ENCODE measurements around the gene SPTBN1. TPM values are rescaled to one million over a fixed set of nuclear protein-coding genes. Genes with fewer than 3 reads are reported as not detected.

The SPTBN1 gene
- total and polyA plus RNA-seq, 3 donors from 2014 or later, result 143 to 366 (median 278) TPM

DNA sequence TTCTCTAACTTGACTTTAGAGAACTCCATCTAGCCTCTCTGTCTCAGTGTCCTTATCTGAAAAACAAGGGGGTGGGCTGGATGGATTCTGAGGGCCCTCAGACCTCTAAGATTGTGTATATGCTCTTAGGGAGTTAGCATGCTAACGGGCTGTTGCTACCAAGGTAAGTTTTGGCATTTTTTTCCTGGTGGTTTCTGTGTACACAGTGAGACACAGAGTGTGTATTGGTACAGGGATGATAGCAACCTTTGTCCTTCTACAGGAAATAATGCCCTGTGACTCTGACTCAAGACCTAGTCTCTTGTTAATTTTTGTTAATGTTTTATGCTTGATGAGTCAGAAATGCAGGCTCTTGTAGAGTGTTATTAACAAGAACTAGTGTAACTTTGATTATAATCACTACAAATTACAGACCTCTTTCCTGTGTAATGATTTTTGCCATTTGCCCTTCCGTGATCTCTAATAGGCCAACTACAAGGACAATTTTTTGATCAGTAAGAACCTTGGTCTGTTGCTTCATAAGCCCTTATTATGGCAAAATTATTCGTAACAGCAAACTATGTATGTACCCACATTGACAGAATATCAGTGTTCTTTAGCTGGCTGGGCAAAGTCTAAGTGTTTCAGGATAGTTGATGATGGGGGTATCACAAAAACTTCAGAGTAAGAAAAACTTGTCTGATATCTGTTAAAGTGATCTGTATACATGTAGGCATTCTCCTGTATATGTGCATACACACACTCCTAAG lies 89.7 kb downstream of the SPTBN1 start:
- no peak for DNase-seq
- no peak overlapping the region for H3K27ac ChIP-seq
- WGBS, 2 donors, result 83 to 84% methylated on average over 3 of the region's 3 CpGs
- no peak overlapping the region for H3K4me3 ChIP-seq
- peaks cover 17% of the 10 kb centered on the region for H3K4me1 ChIP-seq
- no peaks in the 10 kb centered on the region for H3K9me3 ChIP-seq
- intact Hi-C loops (cut with DNase I; ENCODE audit: low total_unique reads), result no loop called here
- H3K27me3 ChIP-seq, result no peaks in the 10 kb centered on the region
- H3K36me3 ChIP-seq (ENCODE audit: low read depth, missing control alignments), result no peaks in the 10 kb centered on the region
- TF ChIP-seq CTCF (IDR thresholded peaks at IDR 0.05), result no peak
- no peak for TF ChIP-seq POLR2A (IDR thresholded peaks at IDR 0.05)

DNA sequence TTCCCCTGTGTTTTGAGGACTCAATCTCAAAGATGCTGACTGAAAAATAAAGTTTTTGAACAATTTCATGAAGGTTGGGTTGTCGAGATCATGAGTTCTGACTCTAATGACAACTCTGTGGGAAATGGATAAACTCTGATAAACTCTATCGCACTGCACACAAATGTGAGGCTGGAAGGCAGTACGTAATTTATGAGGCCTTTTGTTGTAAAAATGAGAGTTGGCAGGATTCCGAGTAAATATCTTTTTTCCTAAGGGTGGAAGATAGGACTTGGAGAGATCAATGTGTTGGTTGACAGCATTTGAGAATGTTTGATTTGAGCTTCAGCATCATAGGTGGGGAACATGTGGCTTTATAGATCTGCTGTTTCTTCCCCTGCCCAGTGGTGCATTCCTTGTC lies 90.4 kb downstream of the SPTBN1 start:
- peaks cover 17% of the 10 kb centered on the region for H3K4me1 ChIP-seq
- TF ChIP-seq POLR2A (IDR thresholded peaks at IDR 0.05) (no peak), CTCF (IDR thresholded peaks at IDR 0.05) (no peak)
- H3K27ac ChIP-seq, result no peak overlapping the region
- H3K9me3 ChIP-seq, result no peaks in the 10 kb centered on the region
- no peaks in the 10 kb centered on the region for H3K36me3 ChIP-seq (ENCODE audit: low read depth, missing control alignments)
- DNase-seq, result no peak
- no peak overlapping the region for H3K4me3 ChIP-seq
- no peaks in the 10 kb centered on the region for H3K27me3 ChIP-seq
- WGBS, 2 donors, result 36 to 41% methylated on average over 4 of the region's 4 CpGs
- intact Hi-C loops (cut with DNase I; ENCODE audit: low total_unique reads), result no loop called here

GRCh38 chr2:54546923-54547720 lies 91.0 kb downstream of the SPTBN1 start:
- Histone ChIP-seq H3K27me3 (no peaks in the 10 kb centered on the region), H3K9me3 (no peaks in the 10 kb centered on the region), H3K27ac (no peak overlapping the region), H3K4me3 (no peak overlapping the region), H3K36me3 (ENCODE audit: low read depth, missing control alignments) (no peaks in the 10 kb centered on the region), H3K4me1 (peaks cover 17% of the 10 kb centered on the region)
- intact Hi-C loops (cut with DNase I; ENCODE audit: low total_unique reads), result no loop called here
- TF ChIP-seq CTCF (IDR thresholded peaks at IDR 0.05), result no peak
- TF ChIP-seq POLR2A (IDR thresholded peaks at IDR 0.05), result no peak
- WGBS, 2 donors, result 84 to 90% methylated on average over 5 of the region's 5 CpGs
- no peak for DNase-seq

DNA sequence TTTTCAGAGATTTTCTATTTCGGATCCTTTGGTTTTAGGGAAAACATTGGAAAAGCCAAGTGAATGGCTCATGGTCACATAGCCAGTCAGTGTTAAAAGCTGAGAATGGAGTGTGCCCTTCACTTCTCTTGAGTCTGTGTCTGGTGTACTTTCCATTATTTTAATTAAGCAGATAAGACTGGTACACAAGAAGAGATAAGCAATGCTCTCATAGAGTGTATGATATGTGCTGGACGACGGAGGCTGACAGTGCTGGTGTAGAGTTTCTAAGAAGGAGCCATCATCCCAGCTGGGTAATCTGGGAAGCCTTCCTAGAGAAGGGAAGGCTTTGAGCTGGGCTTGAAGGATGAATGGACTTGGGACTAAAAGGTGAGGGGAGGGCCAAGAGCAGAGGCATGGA lies 93.3 kb downstream of the SPTBN1 start:
- no peak for DNase-seq
- TF ChIP-seq POLR2A (IDR thresholded peaks at IDR 0.05) (no peak), CTCF (IDR thresholded peaks at IDR 0.05) (no peak)
- intact Hi-C loops (cut with DNase I; ENCODE audit: low total_unique reads), result no loop called here
- no peaks in the 10 kb centered on the region for H3K9me3 ChIP-seq
- WGBS, 2 donors, result 63 to 69% methylated on average over 3 of the region's 3 CpGs
- H3K27me3 ChIP-seq, result no peaks in the 10 kb centered on the region
- H3K36me3 ChIP-seq (ENCODE audit: low read depth, missing control alignments), result no peaks in the 10 kb centered on the region
- H3K27ac ChIP-seq, result no peak overlapping the region
- H3K4me3 ChIP-seq, result no peak overlapping the region
- peaks cover 17% of the 10 kb centered on the region for H3K4me1 ChIP-seq
